LNCaP clone FGC (cell line): Measurements from ENCODE around the gene TMEM185B.

Experiments used
- DNase-seq: peaks from one replicate; pipeline ENCODE4 v3.0.0-alpha.2; 2011; ENCODE audit warnings: low read depth
- H3K4me3 ChIP-seq: 2 replicates; pipeline ENCODE4 v1.5.1; 2011; ENCODE audit warnings: mild to moderate bottlenecking, low read depth, low read length, control low read depth
- TF ChIP-seq, protein P1 (sequence below): IDR thresholded peaks from 2 replicates; pipeline ENCODE4 v1.5.1; 2012; ENCODE audit warnings: mild to moderate bottlenecking; ENCODE audit not compliant: control insufficient read depth, insufficient read depth; ENCODE audit errors: extremely low read depth

The TMEM185B gene

DNA sequence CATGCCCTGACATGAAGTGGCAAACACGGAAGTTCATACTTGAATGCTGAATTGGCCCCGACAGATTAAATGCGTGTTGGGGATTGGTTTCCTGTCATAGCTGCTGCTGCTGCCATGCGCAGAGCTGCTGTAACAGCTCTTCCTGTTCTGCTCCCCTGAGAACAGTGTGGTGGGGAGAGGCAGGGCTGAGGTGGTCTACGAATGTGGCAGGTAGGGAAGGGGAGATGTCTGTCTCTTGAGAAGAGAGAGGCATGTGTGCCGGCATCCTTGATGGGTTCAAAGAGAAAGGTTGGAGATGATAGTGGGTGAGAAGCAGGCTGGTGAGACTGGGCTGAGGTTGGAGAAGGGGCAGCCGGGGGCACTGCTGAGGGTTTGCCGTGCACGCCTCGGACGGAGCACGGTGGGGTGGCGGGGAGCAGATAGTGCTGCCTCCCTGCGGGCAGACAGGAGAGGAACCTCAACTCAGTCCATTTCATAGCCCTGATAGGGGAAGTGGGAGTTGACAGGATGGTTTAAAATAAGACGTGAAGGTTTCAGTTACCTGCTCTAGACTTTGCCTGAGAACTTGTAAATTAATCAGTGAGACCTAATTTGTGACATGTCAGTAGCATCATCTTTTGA, 46.1 kb downstream of the TMEM185B start:
- H3K4me3 ChIP-seq, result no peak overlapping the region
- DNase-seq, result no peak
- TF ChIP-seq, protein P1, sequence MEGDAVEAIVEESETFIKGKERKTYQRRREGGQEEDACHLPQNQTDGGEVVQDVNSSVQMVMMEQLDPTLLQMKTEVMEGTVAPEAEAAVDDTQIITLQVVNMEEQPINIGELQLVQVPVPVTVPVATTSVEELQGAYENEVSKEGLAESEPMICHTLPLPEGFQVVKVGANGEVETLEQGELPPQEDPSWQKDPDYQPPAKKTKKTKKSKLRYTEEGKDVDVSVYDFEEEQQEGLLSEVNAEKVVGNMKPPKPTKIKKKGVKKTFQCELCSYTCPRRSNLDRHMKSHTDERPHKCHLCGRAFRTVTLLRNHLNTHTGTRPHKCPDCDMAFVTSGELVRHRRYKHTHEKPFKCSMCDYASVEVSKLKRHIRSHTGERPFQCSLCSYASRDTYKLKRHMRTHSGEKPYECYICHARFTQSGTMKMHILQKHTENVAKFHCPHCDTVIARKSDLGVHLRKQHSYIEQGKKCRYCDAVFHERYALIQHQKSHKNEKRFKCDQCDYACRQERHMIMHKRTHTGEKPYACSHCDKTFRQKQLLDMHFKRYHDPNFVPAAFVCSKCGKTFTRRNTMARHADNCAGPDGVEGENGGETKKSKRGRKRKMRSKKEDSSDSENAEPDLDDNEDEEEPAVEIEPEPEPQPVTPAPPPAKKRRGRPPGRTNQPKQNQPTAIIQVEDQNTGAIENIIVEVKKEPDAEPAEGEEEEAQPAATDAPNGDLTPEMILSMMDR, result no peak

DNA sequence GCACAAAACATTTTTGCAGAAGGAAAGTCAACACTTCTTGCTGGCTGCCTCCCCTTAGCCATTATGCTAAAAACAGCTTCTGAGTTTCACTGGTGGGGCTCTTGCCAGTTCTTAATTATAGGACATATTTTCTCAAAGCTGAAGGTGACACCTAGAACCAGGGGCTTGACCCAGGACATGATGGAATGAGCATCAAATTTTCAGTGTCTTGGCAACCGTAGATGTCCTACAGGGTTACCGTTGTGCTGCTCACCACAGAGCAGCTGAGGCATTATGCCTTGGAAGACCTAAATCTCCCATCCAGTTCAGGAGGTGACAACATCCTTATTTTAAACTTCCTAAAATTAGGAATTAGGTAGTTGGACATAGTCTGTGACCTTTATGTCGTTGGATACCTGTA, 46.7 kb downstream of the TMEM185B start:
- TF ChIP-seq, protein P1, result no peak
- H3K4me3 ChIP-seq, result no peak overlapping the region
- DNase-seq, result no peak

DNA sequence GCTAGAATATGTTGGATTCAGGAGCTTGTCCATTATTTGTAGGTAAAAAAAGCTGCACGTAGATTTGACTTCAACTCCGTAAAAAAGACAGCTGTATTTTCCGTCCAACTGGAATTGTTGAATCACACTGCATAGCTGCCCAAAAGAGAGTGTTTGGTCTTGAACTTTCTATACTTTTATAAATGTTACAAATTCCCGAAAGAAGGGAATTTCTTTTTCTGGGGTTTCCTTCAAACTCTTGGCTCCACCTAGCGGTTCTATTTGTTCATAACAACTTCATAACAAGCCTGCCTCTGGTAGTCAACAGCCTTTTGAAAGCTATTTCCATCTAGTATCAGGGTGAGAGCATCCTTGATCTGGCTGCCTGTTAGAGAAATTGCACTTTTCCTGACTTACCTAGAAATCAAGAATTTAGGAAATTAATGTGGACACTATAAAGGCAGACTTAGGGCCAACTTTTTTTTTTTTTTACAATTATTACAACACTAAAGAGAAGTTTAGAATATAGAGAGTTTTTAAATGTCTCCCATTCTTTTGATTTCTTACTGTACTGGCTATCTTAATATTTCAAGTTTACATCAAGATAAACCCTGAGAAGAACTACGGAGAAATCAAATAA, 48.1 kb downstream of the TMEM185B start:
- no peak overlapping the region for H3K4me3 ChIP-seq
- peak; percentile 8 for DNase-seq
- TF ChIP-seq, protein P1, result peak; percentile 54
